ENCODE measurements around the gene ATP5PB.
A peak's percentile ranks its signal among the peaks of the same experiment; 100 is the strongest.

Gene ATP5PB

GRCh38 chr1:111474106-111474505, 24.8 kb downstream of the ATP5PB start:
- DNase-seq (ENCODE audit: low read depth in 4 of 4, low spot score in 1 of 4) = no peak

GRCh38 chr1:111474521-111474920, 25.3 kb downstream of the ATP5PB start:
- DNase-seq (ENCODE audit: low read depth in 4 of 4, low spot score in 1 of 4) = no peak

GRCh38 chr1:111475701-111476100, 26.4 kb downstream of the ATP5PB start:
- peak in 1 of 4 experiments; percentile 20 for DNase-seq (ENCODE audit: low read depth in 4 of 4, low spot score in 1 of 4)

- no peak for DNase-seq (ENCODE audit: low read depth in 4 of 4, low spot score in 1 of 4)
These were observed 26.9 kb downstream of the ATP5PB start for GRCh38 chr1:111476214-111476613.

GRCh38 chr1:111476761-111477309, 27.6 kb downstream of the ATP5PB start:
- no peak for DNase-seq (ENCODE audit: low read depth in 4 of 4, low spot score in 1 of 4)

- no peak for DNase-seq (ENCODE audit: low read depth in 4 of 4, low spot score in 1 of 4)
These were observed 31.4 kb downstream of the ATP5PB start for GRCh38 chr1:111480674-111481073.

- DNase-seq (ENCODE audit: low read depth in 4 of 4, low spot score in 1 of 4) = peak in 3 of 4 experiments; percentile 32 to 47 (median 40)
These were observed 32.3 kb downstream of the ATP5PB start for GRCh38 chr1:111481387-111482221.

- no peak for DNase-seq (ENCODE audit: low read depth in 4 of 4, low spot score in 1 of 4)
These were observed 33.9 kb downstream of the ATP5PB start for GRCh38 chr1:111483166-111483565.

DNA sequence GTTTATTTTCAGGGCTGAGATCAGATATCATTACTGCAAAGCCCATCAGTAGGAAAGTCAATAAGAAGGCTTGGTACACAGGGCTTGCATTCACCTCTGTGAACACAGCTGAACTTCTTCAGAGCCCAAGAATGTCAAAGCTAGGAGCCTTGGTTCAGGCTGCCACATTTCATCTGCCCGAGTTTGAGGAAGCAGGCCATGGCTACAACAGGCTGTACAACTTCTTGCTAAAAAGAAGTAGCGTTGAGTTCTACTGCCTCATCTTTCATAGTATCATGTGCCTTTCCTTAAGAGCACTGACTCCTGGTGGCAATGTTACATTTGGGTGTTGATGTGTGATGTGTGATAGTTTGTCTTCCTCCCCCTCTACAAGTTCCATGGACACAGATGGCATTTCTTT, 34.6 kb downstream of the ATP5PB start:
- no peak for DNase-seq (ENCODE audit: low read depth in 4 of 4, low spot score in 1 of 4)

DNA sequence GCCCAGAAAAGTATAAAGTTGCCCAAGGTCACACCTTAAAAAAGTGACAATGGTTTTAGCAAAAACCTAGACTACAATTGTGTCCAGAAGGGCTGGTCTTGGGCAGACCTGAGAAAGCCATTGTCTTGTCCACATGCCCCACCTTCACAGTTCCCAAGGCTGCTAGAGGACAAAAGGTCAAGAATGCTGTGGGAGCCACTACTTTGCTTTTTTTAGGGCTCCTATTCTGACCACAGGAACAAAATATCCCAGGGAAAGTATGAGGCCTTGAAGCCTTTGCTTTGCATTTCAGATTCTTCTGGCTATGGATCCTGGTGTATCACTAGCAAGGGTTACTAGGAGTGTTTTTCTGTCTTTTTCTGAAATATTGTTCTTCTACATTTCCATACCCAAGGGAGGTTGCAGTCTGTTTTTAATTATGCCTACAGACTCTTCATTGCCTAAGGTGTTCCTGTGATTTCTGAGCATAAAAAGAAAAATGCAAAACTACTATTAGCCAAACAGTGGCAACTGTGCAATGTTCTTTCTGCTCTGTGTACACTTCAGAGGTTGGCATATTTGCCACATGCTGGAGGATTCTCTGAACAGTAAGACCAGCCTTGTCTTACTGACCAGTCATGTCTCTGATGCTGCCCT, 35.2 kb downstream of the ATP5PB start:
- no peak for DNase-seq (ENCODE audit: low read depth in 4 of 4, low spot score in 1 of 4)

DNA sequence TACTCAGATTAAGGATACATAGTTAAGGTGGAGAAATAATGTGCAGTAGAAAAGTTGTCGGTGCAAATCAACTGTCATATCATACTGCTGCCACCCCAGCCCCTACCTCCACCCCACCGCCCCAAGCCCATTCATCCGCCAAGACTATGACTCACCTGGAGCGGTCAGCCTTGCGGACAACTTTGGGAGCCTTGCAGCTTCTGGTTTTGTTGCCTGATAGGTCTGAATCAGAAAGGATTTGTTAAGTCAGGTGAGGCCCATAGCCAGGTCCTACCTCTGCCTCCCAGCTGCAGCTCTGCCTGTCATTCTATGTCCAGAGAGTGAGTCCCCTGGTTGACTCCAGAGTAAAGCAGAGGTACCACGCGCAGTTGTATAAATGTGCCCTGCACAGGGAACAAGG, 37.2 kb downstream of the ATP5PB start:
- DNase-seq (ENCODE audit: low read depth in 4 of 4, low spot score in 1 of 4) = no peak

- DNase-seq (ENCODE audit: low read depth in 4 of 4, low spot score in 1 of 4) = no peak
These were observed 37.9 kb downstream of the ATP5PB start for GRCh38 chr1:111487133-111487532.

- DNase-seq (ENCODE audit: low read depth in 4 of 4, low spot score in 1 of 4) = no peak
These were observed 39.4 kb downstream of the ATP5PB start for GRCh38 chr1:111488669-111489068.

DNA sequence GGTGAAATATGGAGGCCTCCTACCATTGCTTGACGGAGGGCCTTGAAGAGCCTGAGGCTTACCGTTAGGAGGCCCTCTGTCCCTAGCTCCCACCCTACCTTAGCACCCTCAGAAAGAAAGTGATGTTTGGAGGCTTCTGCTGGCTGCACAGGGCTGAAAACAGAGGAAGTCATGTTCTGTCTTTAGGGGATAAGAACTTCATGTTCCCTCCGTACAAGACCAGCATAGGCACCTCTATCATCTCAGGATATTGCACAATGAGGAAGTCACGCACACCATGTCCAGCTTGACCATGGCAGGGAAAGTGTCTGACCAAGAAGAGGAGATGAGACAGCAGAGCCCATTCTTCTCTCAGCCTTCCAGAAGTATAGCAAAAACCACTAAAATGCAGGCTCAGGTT, 40.3 kb downstream of the ATP5PB start:
- DNase-seq (ENCODE audit: low read depth in 4 of 4, low spot score in 1 of 4) = no peak

DNA sequence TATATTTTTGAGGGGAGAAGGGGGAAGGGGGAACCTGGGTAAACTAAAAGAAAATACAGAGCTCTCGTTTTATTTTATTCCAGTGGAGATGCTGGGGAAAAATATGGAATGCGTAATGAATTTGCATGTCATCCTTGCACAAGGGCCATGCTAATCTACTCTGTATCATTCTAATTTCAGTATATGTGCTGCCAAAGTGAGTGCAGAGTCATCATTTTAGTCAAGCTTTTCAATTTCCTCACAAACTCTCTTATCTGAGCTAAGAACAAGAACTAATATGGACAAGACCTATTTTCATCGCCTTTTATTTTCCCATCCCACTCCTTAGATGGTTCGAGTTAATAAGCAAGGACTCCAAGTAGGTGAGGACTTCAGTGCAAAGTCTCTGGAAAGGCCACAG, 41.0 kb downstream of the ATP5PB start:
- DNase-seq (ENCODE audit: low read depth in 4 of 4, low spot score in 1 of 4) = no peak

DNA sequence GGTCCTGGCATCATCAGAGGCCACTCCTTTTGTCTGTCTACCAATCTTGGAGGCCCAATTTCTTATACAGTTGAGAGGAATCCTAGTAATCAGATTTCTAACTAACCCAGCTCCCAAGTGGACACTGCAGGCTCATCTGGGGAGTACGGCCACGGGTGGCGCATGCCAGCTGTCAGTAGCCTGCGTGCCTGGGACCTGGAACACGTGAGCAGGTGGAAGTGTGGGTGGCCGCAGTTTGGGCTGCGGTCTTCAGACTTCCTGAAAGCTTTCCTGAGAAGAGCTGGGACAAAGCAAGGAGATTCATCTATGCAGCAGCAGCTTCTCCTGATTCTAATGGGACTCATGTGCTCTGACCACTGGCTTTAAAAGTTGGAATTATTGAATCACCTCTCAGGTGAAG, 41.8 kb downstream of the ATP5PB start:
- DNase-seq (ENCODE audit: low read depth in 4 of 4, low spot score in 1 of 4) = no peak

DNA sequence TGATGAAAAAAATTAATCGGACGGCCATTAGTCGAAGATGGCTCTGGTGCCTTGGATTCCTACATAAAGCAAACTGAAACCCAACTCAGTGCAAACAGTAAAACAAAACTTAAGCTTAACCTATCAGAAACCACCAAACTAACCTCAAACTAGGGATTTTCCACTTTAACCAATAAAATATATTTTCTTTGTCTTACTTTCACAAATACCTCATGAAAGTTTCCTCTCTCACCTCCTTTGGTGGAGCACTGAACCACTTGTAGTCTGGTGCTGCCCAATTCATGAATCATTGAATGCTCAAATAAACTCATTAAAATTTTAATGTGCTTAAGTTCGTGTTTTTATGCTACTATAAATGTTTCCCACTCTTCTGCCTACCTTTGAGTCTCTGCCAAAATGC, 47.1 kb downstream of the ATP5PB start:
- DNase-seq (ENCODE audit: low read depth in 4 of 4, low spot score in 1 of 4) = no peak

DNA sequence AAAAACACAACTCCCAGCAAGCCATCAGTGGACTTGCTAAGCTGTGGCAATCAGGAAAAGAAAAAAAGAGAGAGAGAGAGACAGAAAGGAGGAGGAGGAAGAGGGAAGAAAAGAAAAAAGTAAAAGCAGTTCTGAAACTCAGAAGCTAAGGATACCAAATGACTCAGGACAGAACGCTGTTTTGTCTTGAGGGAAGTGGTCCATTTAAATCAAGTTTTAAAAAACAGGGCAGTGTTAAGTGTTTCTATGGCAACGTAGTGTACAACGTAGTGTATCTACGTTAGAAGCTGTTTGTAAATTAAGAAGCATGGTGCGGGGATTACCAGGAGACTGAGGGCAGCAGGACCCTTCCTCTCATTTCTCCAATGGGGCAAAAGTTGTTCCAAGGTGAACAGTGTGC, 48.3 kb downstream of the ATP5PB start:
- DNase-seq (ENCODE audit: low read depth in 4 of 4, low spot score in 1 of 4) = no peak

GRCh38 chr1:111499026-111499785, 49.9 kb downstream of the ATP5PB start:
- no peak for DNase-seq (ENCODE audit: low read depth in 4 of 4, low spot score in 1 of 4)

DNA sequence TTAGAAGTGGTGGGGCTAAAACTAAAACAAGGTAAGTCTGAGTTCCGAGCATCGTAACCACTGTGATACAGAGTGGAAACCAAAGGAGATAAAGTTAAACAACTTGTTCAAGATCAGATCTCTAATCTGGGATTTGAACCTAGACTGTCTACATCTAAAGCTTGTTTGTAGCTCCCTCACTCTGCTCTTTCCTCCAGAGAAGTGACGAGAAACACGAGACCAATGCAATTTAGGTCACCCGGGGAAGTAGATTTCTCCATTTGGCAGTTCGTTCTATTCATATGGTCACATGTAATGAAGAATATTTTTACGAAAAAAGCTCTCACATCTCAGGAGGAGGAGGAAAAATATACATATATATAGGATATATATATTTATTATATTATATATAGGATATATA, 52.4 kb downstream of the ATP5PB start:
- no peak for DNase-seq (ENCODE audit: low read depth in 4 of 4, low spot score in 1 of 4)

- DNase-seq (ENCODE audit: low read depth in 4 of 4, low spot score in 1 of 4) = no peak
These were observed 54.4 kb downstream of the ATP5PB start, which contains the start of the genes ADORA3 and TMIGD3 for GRCh38 chr1:111503585-111504060. ADORA3 (minus strand) TSS chr1:111503633; CDS start chr1:111503354, 279 bp downstream. TMIGD3 (minus strand) TSS chr1:111503633; CDS start chr1:111503354, 279 bp downstream.

Measured in stimulated activated CD4-positive, alpha-beta T cell treated with anti-CD3 and anti-CD28 coated beads, Interleukin-1b, Interleukin-23, amount 100 ng/mL, for 24 hours (primary cell).